ENCODE measurements around the gene ADGRG3.
A peak's percentile ranks its signal among the peaks of the same experiment; 100 is the strongest.

Gene ADGRG3

DNA sequence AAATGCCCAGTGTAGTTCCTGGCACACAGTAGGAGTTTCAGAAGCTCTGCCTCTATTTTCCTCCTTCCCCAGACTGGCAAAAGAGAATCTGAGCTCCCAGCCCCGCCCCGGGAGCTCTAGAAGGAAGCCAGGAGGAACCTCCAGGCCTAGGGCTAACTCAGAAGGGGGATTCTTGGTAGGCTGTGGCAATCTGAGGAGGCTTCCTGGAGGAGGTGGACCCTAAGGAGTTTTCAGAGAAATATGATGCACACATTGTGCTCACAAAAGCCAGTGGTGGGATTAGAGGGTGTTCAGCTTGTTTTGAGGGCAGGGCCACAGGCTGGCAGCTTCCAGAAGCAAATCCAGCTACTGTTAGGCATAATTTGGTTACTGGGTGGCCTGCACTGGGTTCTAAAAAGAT, 29.7 kb upstream of the ADGRG3 start:
- H3K4me3 Mint-ChIP-seq: no peak overlapping the region
- no peak for DNase-seq
- peaks cover 19% of the 10 kb centered on the region for H3K27me3 Mint-ChIP-seq
- no peaks in the 10 kb centered on the region for H3K4me1 Mint-ChIP-seq (ENCODE audit: low read depth)
- no peak overlapping the region for H3K27ac Mint-ChIP-seq
- H3K9me3 Mint-ChIP-seq: no peaks in the 10 kb centered on the region
- no peaks in the 10 kb centered on the region for H3K36me3 Mint-ChIP-seq (ENCODE audit: low read depth)

DNA sequence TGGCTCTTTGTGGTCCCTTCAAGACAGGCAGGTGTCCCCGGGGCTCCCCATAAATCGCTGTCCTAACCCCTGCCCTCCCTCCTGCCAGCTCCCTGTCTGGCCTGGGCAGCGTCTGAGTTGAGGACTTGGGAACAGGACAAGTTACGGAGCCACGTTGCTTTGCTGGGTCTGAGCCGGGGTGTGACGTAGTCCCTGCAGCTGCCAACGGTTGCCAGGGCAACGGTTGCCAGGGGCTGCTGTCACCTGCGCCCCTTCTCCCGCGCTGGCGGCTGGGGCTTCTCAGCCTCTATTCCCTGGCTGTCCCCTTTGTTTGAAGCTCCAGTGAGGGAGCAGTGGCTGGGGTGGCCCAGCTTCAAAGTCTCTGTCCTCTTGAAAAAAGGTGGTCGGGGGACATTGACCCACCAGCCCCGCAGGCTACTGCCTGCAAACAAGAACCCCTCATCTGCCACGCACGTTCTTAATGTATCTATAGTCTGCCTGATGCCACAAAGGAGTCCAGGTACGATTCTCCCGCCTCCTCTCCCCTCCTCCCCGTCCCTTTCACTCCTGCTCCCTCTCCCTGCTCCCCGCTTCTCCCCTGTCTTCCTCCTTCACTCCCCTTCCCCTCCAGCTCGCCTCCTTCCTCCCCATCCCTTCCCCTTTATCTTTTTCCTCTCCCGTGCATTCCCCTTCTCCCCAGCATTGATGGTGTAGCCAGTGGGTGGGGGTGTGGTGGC, 28.8 kb upstream of the ADGRG3 start:
- no peaks in the 10 kb centered on the region for H3K36me3 Mint-ChIP-seq (ENCODE audit: low read depth)
- H3K4me3 Mint-ChIP-seq: no peak overlapping the region
- DNase-seq: no peak
- H3K4me1 Mint-ChIP-seq (ENCODE audit: low read depth): no peaks in the 10 kb centered on the region
- H3K27me3 Mint-ChIP-seq: peaks cover 19% of the 10 kb centered on the region
- H3K27ac Mint-ChIP-seq: no peak overlapping the region
- H3K9me3 Mint-ChIP-seq: no peaks in the 10 kb centered on the region

DNA sequence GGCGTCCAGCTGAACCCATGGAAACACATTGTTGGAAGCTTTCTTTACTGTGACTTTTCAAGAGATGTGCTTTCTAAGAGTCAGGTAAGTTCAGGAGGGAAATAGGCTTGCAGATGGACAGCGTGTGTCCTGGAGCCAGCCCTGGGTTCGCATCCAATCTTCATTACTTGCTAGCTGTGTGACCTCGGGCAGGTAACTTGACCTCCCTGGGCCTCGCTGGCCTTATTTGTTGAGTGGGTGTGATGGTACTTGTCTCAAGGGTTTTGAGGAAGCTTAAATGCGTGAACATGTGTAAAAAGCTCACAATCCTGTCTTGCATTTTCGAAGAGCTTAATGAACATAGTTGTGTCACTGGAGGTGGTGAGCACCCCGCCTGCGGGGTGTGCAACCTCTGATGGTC, 27.9 kb upstream of the ADGRG3 start:
- no peak for DNase-seq
- H3K27ac Mint-ChIP-seq: no peak overlapping the region
- H3K9me3 Mint-ChIP-seq: no peaks in the 10 kb centered on the region
- H3K36me3 Mint-ChIP-seq (ENCODE audit: low read depth): no peaks in the 10 kb centered on the region
- H3K27me3 Mint-ChIP-seq: peaks cover 19% of the 10 kb centered on the region
- no peaks in the 10 kb centered on the region for H3K4me1 Mint-ChIP-seq (ENCODE audit: low read depth)
- H3K4me3 Mint-ChIP-seq: no peak overlapping the region

DNA sequence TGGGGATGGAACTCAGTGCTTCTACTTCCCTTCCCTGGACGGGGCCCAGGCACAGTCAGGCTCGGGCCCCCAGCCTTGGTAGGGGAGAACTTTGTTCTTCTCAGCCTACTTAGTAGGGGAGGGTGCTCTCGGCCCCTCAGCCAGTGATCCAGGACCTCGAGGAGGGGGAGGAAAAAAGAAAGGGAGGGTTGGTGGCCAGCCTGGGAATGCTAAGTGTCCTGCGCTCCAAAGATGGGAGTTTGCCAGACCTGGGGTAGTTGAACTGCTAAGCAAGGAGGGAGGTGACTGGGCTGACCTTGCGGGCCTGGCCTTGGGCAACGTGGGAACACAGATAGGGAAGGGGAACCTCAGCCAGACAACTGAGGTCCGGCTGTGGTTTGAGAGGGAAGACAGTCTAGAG, 27.5 kb upstream of the ADGRG3 start:
- Mint-ChIP-seq H3K27ac (no peak overlapping the region), H3K4me3 (no peak overlapping the region), H3K36me3 (ENCODE audit: low read depth) (no peaks in the 10 kb centered on the region), H3K4me1 (ENCODE audit: low read depth) (no peaks in the 10 kb centered on the region), H3K27me3 (peaks cover 19% of the 10 kb centered on the region), H3K9me3 (no peaks in the 10 kb centered on the region)
- no peak for DNase-seq

DNA sequence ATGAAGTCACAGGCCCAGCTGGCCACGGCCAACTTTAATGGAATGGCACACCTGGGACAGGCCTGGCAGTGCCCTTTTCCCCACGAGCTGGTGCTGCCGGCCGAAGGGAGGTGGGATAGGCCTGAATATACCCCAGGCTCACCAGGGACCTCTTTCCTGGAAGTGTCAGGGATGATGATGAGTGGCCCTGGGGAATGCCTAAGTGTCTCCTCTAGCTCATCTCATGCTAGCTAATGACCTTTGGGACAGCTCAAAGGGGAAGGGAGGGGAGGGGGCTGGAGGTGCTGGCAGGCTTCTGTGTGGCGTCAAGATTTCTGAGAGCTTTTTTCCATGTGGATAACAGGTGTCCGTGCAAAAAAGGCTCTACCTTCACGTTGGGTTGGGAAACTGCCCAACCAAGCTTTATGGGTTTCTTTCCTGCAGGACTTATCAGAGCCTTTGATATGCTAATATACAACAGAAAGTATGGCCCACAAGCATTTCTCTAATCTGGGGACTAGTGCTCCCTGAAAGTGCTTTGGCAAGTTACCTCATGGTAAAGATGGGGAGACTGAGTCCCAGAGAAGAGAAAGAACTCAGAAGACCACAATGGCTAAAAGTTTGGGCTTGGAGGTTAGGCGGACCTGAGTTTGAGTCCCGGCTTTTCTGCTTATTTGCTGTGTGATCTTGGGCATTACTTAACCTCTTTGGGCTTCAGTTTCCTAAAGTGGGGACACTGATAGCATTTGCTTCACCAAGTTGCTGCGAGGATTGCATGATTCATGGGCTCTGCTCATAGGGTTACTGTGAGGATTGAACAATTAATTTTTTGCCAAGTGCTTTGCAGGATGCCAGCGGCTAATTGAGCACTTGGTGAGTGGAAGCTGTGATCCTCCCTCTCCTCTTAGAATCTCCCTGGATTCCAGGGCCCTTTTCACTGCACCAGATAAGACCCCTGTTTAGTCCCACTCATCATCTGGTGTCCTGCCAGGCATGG, 25.7 kb upstream of the ADGRG3 start:
- H3K4me3 Mint-ChIP-seq: no peak overlapping the region
- no peak for DNase-seq
- peaks cover 15% of the 10 kb centered on the region for H3K27me3 Mint-ChIP-seq
- H3K4me1 Mint-ChIP-seq (ENCODE audit: low read depth): peaks cover 9% of the 10 kb centered on the region
- H3K9me3 Mint-ChIP-seq: no peaks in the 10 kb centered on the region
- no peak overlapping the region for H3K27ac Mint-ChIP-seq
- H3K36me3 Mint-ChIP-seq (ENCODE audit: low read depth): no peaks in the 10 kb centered on the region

DNA sequence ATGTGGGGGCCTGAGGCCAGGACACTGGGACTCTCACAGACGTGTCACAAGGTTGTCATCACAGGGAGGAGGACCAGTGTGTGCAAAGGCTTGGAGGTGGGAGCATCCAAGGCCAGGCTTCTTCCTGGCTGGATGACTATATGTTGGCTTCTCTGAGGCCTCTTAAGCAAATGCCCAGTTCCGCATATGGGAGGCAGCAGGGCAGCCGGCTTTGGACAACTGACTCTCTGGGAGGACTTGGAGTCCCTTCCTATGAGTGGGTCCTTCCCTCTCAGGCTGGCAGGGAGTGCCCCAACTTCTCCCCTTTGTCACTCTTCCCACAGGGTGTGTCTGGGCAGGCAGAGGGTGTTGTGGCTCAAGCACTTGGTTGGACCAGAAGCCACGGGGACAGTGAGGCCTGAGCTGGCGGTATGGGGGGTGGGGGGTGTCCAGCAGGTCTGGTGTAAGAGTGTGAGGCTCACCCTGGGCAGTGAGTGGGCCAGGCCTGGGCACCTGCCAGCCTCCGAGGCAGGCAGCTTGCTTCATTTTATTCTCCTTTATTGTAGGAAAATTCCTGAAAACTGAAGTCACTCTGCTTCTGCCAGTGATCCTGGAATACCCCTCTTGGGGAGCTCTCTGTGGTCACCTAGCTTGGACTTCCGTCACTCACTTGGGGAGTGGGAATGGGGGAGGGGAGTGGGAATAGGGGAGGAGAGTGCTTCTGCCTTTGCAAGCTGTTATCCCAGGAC, 24.8 kb upstream of the ADGRG3 start:
- peaks cover 10% of the 10 kb centered on the region for H3K27me3 Mint-ChIP-seq
- no peaks in the 10 kb centered on the region for H3K9me3 Mint-ChIP-seq
- DNase-seq: no peak
- peaks cover 17% of the 10 kb centered on the region for H3K4me1 Mint-ChIP-seq (ENCODE audit: low read depth)
- H3K36me3 Mint-ChIP-seq (ENCODE audit: low read depth): no peaks in the 10 kb centered on the region
- no peak overlapping the region for H3K27ac Mint-ChIP-seq
- H3K4me3 Mint-ChIP-seq: no peak overlapping the region

DNA sequence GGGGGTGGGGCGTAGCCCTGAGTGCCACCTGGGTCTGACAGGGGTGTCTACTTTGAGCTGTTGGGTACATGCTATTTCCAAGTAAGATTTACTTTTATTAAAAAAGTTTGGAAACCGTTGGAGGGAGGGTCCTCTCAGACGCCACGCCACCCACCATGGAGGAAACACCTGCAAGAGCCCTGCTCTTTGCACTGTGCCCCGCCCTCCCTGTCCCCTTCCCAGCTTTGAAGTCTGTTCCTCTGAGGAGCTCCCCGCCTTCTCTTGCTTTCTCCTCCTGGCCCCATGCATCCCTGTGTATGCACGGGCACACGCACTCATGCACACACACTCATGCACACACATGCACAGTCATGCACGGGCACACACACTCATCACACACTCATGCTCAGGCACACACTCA, 24.2 kb upstream of the ADGRG3 start:
- no peaks in the 10 kb centered on the region for H3K9me3 Mint-ChIP-seq
- no peak for DNase-seq
- H3K36me3 Mint-ChIP-seq (ENCODE audit: low read depth): no peaks in the 10 kb centered on the region
- H3K4me1 Mint-ChIP-seq (ENCODE audit: low read depth): peaks cover 23% of the 10 kb centered on the region
- H3K27ac Mint-ChIP-seq: no peak overlapping the region
- H3K27me3 Mint-ChIP-seq: peaks cover 6% of the 10 kb centered on the region
- no peak overlapping the region for H3K4me3 Mint-ChIP-seq

DNA sequence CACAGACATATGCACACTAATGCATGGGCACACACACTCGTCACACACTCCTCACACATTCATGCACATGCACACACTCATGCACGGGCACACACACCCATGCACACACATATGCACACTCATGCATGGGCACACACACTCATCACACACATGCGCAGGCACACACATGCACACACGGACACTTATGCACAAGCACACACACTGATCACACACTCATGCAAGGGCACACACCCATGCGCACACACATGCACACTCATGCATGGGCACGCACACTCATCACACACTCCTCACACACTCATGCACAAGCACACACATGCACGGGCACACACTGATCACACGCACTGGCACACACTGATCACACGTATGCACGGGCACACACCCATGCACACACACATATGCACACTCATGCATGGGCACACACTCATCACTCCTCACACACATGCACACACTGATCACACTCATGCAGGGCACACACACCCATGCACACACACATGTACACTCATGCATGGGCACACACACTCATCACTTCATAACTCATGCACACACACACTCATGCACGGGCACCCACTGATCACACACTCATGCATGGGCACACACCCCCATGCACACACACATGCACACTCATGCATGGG, 23.6 kb upstream of the ADGRG3 start:
- Mint-ChIP-seq H3K4me1 (ENCODE audit: low read depth) (peaks cover 27% of the 10 kb centered on the region), H3K36me3 (ENCODE audit: low read depth) (no peaks in the 10 kb centered on the region), H3K4me3 (no peak overlapping the region)

DNA sequence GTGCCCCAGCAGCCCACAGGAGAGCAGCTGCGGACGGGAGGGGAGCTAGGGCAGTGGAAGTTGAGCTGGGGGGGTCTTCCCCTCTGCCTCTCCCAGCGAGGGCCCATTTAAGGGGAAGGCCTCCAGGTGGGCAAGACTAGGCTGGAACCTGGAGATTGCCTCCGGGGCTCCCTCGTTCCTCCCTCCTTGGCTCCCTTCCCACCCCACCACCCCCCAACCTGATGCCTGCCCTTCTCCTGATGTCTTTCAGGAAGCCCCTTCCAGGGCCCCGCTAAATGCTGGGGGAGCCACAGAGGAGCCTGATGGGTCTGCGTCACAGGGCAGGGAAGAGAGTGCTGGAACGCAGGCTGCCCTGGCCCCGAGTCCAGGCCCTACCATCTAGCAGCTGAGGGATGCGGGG, 22.9 kb upstream of the ADGRG3 start:
- H3K27ac Mint-ChIP-seq: no peak overlapping the region
- no peak for DNase-seq
- H3K4me1 Mint-ChIP-seq (ENCODE audit: low read depth): peaks cover 27% of the 10 kb centered on the region
- H3K27me3 Mint-ChIP-seq: peaks cover 2% of the 10 kb centered on the region
- H3K9me3 Mint-ChIP-seq: no peaks in the 10 kb centered on the region
- H3K36me3 Mint-ChIP-seq (ENCODE audit: low read depth): no peaks in the 10 kb centered on the region
- H3K4me3 Mint-ChIP-seq: no peak overlapping the region

More for the DNA sequence above, 23.6 kb upstream of the ADGRG3 start:
- Mint-ChIP-seq H3K27ac (no peak overlapping the region), H3K9me3 (no peaks in the 10 kb centered on the region), H3K27me3 (peaks cover 6% of the 10 kb centered on the region)
- no peak for DNase-seq

DNA sequence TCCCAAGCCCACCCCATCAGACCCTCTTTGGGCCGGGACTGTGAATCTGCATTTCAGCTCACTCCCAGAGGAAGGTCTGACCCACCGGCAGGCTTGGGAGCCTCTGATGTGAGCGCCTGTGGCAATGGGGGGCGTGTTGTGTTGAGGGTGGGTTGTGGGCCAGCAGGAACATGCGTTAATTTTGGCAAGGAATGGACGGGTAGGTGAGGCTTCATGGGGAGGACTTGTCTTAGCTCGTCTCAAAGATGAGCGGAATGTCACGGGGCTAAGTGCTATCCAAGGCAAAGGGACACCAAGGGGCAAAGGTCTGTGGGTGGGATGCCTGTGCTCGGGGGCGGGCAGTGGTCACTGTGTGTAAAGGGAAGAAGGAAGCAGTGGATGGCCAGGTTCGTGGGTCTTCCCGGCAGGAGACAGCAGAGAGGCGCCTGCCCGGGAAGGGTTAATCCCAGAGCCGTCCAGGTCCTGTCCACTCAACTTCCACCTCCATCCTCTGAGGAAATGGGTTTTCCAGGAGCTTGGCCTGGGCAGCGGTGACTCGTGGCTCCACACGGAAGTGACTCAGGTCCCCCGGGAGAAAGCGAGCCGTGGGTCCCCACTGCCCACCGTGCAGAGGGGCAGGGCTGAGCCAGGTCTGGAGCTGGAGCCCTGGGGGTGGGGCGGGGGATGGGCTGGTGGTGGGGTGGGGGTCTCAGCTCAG, 22.3 kb upstream of the ADGRG3 start:
- H3K27ac Mint-ChIP-seq: peak overlapping the region; percentile 60
- no peaks in the 10 kb centered on the region for H3K36me3 Mint-ChIP-seq (ENCODE audit: low read depth)
- H3K4me1 Mint-ChIP-seq (ENCODE audit: low read depth): peaks cover 27% of the 10 kb centered on the region
- H3K27me3 Mint-ChIP-seq: no peaks in the 10 kb centered on the region
- no peak overlapping the region for H3K4me3 Mint-ChIP-seq
- no peaks in the 10 kb centered on the region for H3K9me3 Mint-ChIP-seq
- no peak for DNase-seq

DNA sequence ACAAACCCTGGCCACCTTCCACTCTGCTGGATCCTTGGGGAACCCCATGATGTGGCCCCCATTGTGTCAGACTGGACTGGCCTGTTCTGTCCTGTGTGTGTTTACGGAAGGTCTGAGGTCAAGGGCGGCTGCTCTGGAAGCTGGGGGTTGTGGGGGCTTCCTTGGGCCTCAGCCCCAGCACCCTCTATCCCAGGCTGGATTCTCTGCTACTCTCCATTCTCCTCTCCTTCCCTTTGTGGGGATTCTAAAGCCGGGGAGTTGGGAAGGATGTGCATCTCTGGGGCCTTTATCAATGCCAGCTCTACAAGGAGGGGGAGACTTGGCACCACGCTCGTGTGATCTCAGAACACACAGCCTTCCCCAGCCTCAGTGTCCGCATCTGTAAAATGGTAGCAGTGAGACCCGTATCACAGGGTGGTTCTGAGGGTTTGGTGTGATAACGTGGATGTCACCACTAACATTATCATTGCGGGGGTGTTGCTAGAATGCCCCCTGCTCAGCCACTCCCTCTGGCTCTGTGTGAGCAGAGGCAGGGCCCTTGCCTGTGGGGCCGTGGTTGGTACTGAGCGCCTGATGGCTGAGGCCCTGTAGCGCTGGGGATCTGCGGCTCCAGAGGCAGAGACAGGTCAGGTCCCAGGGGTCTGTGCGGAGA, 21.6 kb upstream of the ADGRG3 start:
- H3K4me1 Mint-ChIP-seq (ENCODE audit: low read depth): peaks cover 28% of the 10 kb centered on the region
- peak overlapping the region; percentile 37 for H3K27ac Mint-ChIP-seq
- H3K27me3 Mint-ChIP-seq: no peaks in the 10 kb centered on the region

DNA sequence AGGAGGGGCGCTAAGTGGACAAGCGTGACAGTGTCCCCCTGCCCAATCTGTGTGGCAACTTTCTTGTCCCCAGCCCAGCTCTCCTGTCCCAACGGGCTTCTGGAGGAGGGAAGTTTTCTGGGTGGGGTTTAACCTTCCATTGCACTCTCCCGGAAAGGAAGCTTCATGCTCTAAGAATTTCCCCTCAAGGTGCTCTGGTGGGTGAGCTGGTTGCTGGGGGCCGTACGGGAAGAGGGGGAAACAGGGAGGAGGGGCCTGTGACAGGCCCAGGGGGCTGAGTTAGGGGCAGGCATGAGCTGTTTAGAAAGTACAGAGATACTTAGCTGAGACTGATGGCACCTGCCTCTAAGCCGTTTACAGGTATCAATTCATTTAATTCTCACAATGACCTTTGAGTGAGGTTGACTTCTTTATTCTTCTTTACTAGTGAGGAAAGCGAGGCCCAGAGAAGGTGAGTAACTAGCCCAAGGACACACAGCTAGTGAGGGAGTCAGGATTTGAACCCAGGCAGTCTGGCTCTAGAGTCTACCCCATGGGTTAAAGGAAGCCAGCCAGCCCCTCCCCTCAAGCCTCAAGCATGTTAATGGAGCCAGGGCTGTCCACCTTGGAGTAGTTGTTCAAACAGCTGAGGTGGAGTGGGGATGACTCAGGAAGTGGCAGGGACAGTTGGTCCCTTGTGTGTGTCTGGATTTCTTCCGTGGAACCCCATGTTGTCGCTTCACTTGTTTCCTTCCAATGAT, 20.8 kb upstream of the ADGRG3 start:
- Mint-ChIP-seq H3K4me3 (no peak overlapping the region), H3K27ac (peak overlapping the region; percentile 84), H3K27me3 (no peaks in the 10 kb centered on the region), H3K4me1 (ENCODE audit: low read depth) (peaks cover 34% of the 10 kb centered on the region), H3K9me3 (no peaks in the 10 kb centered on the region), H3K36me3 (ENCODE audit: low read depth) (no peaks in the 10 kb centered on the region)
- DNase-seq: no peak

More for the DNA sequence above, 21.6 kb upstream of the ADGRG3 start:
- no peaks in the 10 kb centered on the region for H3K36me3 Mint-ChIP-seq (ENCODE audit: low read depth)
- H3K4me3 Mint-ChIP-seq: no peak overlapping the region
- no peaks in the 10 kb centered on the region for H3K9me3 Mint-ChIP-seq
- DNase-seq: no peak

DNA sequence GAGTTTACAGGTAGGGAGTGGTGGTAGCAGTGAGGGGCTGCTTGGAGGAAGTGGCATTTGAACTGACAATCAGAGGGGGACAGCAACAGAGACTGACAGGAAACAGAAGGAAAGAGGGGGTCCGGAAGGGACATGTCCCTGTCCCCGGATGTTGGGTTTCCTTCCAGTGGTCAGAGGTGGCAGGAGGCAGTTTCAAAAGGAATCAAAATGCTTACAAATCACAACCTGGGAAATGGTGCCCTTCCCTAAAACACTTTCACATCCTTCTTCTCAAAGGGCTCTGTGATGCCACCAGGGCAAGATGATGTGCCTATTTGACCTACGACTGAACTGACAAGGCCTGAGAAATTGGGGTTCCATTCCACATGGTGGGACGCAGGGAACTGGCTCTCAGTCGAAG, 20.0 kb upstream of the ADGRG3 start:
- H3K4me1 Mint-ChIP-seq (ENCODE audit: low read depth): peaks cover 34% of the 10 kb centered on the region
- H3K36me3 Mint-ChIP-seq (ENCODE audit: low read depth): no peaks in the 10 kb centered on the region
- no peaks in the 10 kb centered on the region for H3K9me3 Mint-ChIP-seq
- no peaks in the 10 kb centered on the region for H3K27me3 Mint-ChIP-seq
- DNase-seq: no peak
- no peak overlapping the region for H3K4me3 Mint-ChIP-seq
- peak overlapping the region; percentile 84 for H3K27ac Mint-ChIP-seq
